ENCODE measurements around the gene SLC43A2. TPM values are rescaled to one million over a fixed set of nuclear protein-coding genes. Genes with fewer than 3 reads are reported as not detected.

Gene SLC43A2
- total and polyA plus RNA-seq, 2 donors (not counting 3 experiments of a cell fraction or from before 2014, with no cell fraction given) = 41.7 to 52.0 TPM

DNA sequence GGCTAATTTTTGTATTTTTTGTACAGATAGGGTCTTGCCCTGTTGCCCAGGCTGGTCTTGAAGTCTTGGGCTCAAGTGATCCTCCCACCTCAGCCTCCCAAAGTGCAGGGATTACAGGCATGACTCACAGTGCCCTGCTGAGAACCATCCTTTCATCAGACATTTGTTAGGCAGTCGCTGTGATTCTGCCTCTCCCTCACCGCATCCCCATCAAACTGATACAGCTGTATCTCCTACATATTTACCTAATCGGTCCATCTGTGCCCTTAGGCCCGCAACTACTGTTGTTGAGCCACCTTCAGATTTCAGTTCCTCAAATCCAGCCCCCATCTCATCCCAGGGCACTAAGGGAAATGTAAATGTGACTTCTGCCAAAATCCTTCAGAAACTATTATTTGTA is 2.0 kb upstream of the SLC43A2 start:
- Histone ChIP-seq H3K4me2 (ENCODE audit: insufficient read depth, low read length) (no peak overlapping the region), H4K20me1 (replicated peaks; ENCODE audit: control insufficient read depth, extremely low read depth, insufficient read depth, low read length) (no peaks in the 10 kb centered on the region), H3K9me3 (replicated peaks; ENCODE audit: control insufficient read depth, insufficient read depth, low read length) (no peaks in the 10 kb centered on the region), H3K9me1 (replicated peaks; ENCODE audit: control insufficient read depth, extremely low read depth, insufficient read depth, low read length) (no peaks in the 10 kb centered on the region), H3K79me2 (ENCODE audit: control insufficient read depth, insufficient read depth, low read length) (peaks cover 12% of the 10 kb centered on the region), H3K27me3 (ENCODE audit: control insufficient read depth in 2 of 2, insufficient read depth in 2 of 2, low read length in 2 of 2) (no peaks in the 10 kb centered on the region), H2AFZ (ENCODE audit: low read depth, low read length) (no peak overlapping the region), H3K27ac (ENCODE audit: insufficient read depth, low read depth, low read length) (no peak overlapping the region), H3K4me3 (replicated peaks in 1 of 3; ENCODE audit: insufficient read depth in 1 of 3, low read depth in 1 of 3, low read length in 3 of 3) (no peak overlapping the region), H3K4me1 (ENCODE audit: control insufficient read depth, extremely low read depth, insufficient read depth, low read length) (peaks cover 23% of the 10 kb centered on the region), H3K36me3 (ENCODE audit: control insufficient read depth in 2 of 2, extremely low read depth in 1 of 2, insufficient read depth in 2 of 2, low read length in 2 of 2) (peaks cover 0 to 14% of the 10 kb centered on the region in 2 experiments), H3K9ac (replicated peaks; ENCODE audit: extremely low read depth, insufficient read depth, low read length) (no peak overlapping the region)
- dilution Hi-C loops (cut with MboI; ENCODE audit: extremely low pct_ligation_motif_present, low sequenced_read_pairs) = no loop called here
- POLR2A ChIA-PET = interaction anchor here (1.8 kb wide), 1 partner anchor 56 kb away, joined by 7 read pairs; no protein-coding TSS in a partner anchor
- FAIRE-seq = no peak
- no TSS peak for BruUV-seq (replicated peaks)
- intact Hi-C loops (cut with micrococcal nuclease) = loop anchor here (1.0 kb wide), 1 partner anchor 56 kb away; no protein-coding TSS in a partner anchor
- TF ChIP-seq GATA2 (IDR thresholded peaks at IDR 0.05; ENCODE audit: insufficient read depth, insufficient read length, low read depth, low read length) (no peak), EZH2 (IDR thresholded peaks at IDR 0.05; ENCODE audit: borderline replicate concordance, low read depth, low read length, severe bottlenecking) (no peak), MAX (IDR thresholded peaks at IDR 0.05; ENCODE audit: insufficient read depth, insufficient read length) (no peak), FOS (IDR thresholded peaks at IDR 0.05; ENCODE audit: borderline replicate concordance, insufficient read depth, low read length) (no peak), JUN (IDR thresholded peaks at IDR 0.05; ENCODE audit: borderline replicate concordance, insufficient read depth, insufficient read length, low read depth) (no peak), POLR2A (IDR thresholded peaks at IDR 0.05; ENCODE audit: low read depth, low read length) (no peak), MYC (IDR thresholded peaks at IDR 0.05; ENCODE audit: low read depth, low read length) (no peak), POLR2AphosphoS5 (IDR thresholded peaks at IDR 0.05; ENCODE audit: insufficient read depth, low read depth, low read length) (no peak)
- TF ChIP-seq, protein P1, sequence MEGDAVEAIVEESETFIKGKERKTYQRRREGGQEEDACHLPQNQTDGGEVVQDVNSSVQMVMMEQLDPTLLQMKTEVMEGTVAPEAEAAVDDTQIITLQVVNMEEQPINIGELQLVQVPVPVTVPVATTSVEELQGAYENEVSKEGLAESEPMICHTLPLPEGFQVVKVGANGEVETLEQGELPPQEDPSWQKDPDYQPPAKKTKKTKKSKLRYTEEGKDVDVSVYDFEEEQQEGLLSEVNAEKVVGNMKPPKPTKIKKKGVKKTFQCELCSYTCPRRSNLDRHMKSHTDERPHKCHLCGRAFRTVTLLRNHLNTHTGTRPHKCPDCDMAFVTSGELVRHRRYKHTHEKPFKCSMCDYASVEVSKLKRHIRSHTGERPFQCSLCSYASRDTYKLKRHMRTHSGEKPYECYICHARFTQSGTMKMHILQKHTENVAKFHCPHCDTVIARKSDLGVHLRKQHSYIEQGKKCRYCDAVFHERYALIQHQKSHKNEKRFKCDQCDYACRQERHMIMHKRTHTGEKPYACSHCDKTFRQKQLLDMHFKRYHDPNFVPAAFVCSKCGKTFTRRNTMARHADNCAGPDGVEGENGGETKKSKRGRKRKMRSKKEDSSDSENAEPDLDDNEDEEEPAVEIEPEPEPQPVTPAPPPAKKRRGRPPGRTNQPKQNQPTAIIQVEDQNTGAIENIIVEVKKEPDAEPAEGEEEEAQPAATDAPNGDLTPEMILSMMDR (IDR thresholded peaks at IDR 0.05; ENCODE audit: extremely low read depth in 1 of 2, insufficient read depth in 1 of 2, low read depth in 1 of 2, low read length in 2 of 2) = no peak
- CTCF ChIA-PET = interaction anchor here (0.5 to 10.0 kb wide), 31 partner anchors 8 to 373 kb away, joined by 3 to 459 read pairs (median 5); partner anchors contain the start of genes INPP5K, PITPNA, RILP and SCARF1
- no peak for DNase-seq (ENCODE audit: low read depth, low spot score)

All from endothelial cell of umbilical vein (primary cell).